HepG2 (cell line): Measurements from ENCODE around the gene EMC9. TPM values are rescaled to one million over a fixed set of nuclear protein-coding genes. Genes with fewer than 3 reads are reported as not detected.
A peak's percentile ranks its signal among the peaks of the same experiment; 100 is the strongest.

Experiments
- ELF3 ChIP-seq: IDR thresholded peaks from 2 replicates; pipeline ENCODE4 v1.6.1; 2016; ENCODE audit warnings: missing genetic modification reagents, missing compliant biosample characterization
- FOXA3 ChIP-seq: IDR thresholded peaks from 2 replicates; pipeline ENCODE4 v1.6.1; 2016; ENCODE audit warnings: missing genetic modification reagents, missing compliant biosample characterization
- HNF4A ChIP-seq: sonication (generic); formaldehyde crosslinking; IDR thresholded peaks from 2 replicates; pipeline ENCODE4 v1.4.0; 2020; ENCODE audit warnings: missing genetic modification reagents
- KAT8 ChIP-seq: IDR thresholded peaks from 2 replicates; pipeline ENCODE4 v1.6.1; 2016; ENCODE audit warnings: missing genetic modification reagents, missing compliant biosample characterization
- PPARG ChIP-seq: conservative IDR thresholded peaks from 2 replicates; pipeline ENCODE4 v1.6.1; 2016; ENCODE audit warnings: missing biosample characterization, missing genetic modification reagents
- ZKSCAN8 ChIP-seq: IDR thresholded peaks from 2 replicates; pipeline ENCODE4 v1.6.1; 2016; ENCODE audit warnings: borderline replicate concordance, missing genetic modification reagents, missing compliant biosample characterization
- ZMYM2 ChIP-seq: sonication (generic); formaldehyde crosslinking; IDR thresholded peaks from 2 replicates; pipeline ENCODE4 v1.8.0; 2022; ENCODE audit warnings: mild to moderate bottlenecking, missing genetic modification reagents
- ZNF101 ChIP-seq: sonication (generic); formaldehyde crosslinking; IDR thresholded peaks from 2 replicates; pipeline ENCODE4 v1.4.0; 2020; ENCODE audit warnings: mild to moderate bottlenecking, low read depth, missing genetic modification reagents, borderline replicate concordance
- ZNF138 ChIP-seq: sonication (generic); formaldehyde crosslinking; IDR thresholded peaks from 2 replicates; pipeline ENCODE4 v1.5.0; 2020; ENCODE audit warnings: mild to moderate bottlenecking, low read depth, missing genetic modification reagents
- ZNF333 ChIP-seq: sonication (generic); formaldehyde crosslinking; IDR thresholded peaks from 2 replicates; pipeline ENCODE4 v1.4.0; 2020; ENCODE audit warnings: mild to moderate bottlenecking, missing genetic modification reagents, borderline replicate concordance
- ZNF430 ChIP-seq: sonication (generic); formaldehyde crosslinking; IDR thresholded peaks from 2 replicates; pipeline ENCODE4 v1.9.0; 2021; ENCODE audit warnings: mild to moderate bottlenecking, missing genetic modification reagents
- polyA plus RNA-seq, 8 experiments: library from polyadenylated mRNA; depleted of rRNA in 3 of 8; stranded (reverse) in 7 of 8; unstranded in 1 of 8; fragments of >200 nt; fragmentation: Illumina TruSeq in 4 of 8; extraction: Trizol in 4 of 8; gene quantifications; 2 replicates each; pipeline versions ENCODE4 v1.2.1 to v1.2.3, GENCODE V29; 2011 to 2016; ENCODE audit warnings: low read depth in 4 of 8, missing spikeins in 1 of 8, mixed read lengths in 1 of 8; ENCODE audit not compliant: insufficient read depth in 1 of 8
- total RNA-seq, 5 experiments: library from RNA; depleted of rRNA; stranded (reverse); fragments of >200 nt; fragmentation: Illumina TruSeq; extraction: Trizol; gene quantifications; 2 replicates each; pipeline ENCODE4 v1.2.3, GENCODE V29; 2016; ENCODE audit warnings: low read depth in 1 of 5
- TF ChIP-seq, protein P1 (sequence below): sonication (generic); formaldehyde crosslinking; IDR thresholded peaks from 2 replicates; pipeline ENCODE4 v1.5.1; 2020; ENCODE audit warnings: missing genetic modification reagents, mild to moderate bottlenecking, borderline replicate concordance
- TF ChIP-seq, protein P2 (sequence below): sonication (generic); formaldehyde crosslinking; IDR thresholded peaks from 2 replicates; pipeline ENCODE4 v1.8.1; 2022; ENCODE audit warnings: low read depth, mild to moderate bottlenecking, missing genetic modification reagents
- TF ChIP-seq, protein P3 (sequence below): sonication (generic); formaldehyde crosslinking; IDR thresholded peaks from 2 replicates; pipeline ENCODE4 v1.4.0; 2020; ENCODE audit warnings: mild to moderate bottlenecking, missing genetic modification reagents
- TF ChIP-seq, protein P4 (sequence below): sonication (generic); formaldehyde crosslinking; IDR thresholded peaks from 2 replicates; pipeline ENCODE4 v1.5.1; 2020; ENCODE audit warnings: missing genetic modification reagents, mild to moderate bottlenecking, borderline replicate concordance
- TF ChIP-seq, protein P5 (sequence below): sonication (generic); formaldehyde crosslinking; IDR thresholded peaks from 2 replicates; pipeline ENCODE4 v1.5.1; 2020; ENCODE audit warnings: missing genetic modification reagents, mild to moderate bottlenecking, borderline replicate concordance

Gene EMC9
- total and polyA plus RNA-seq, 2 of the 13 experiments (the other 11 are each of a cell fraction or from before 2014, with no cell fraction given), result 60.5 to 78.7 TPM

DNA sequence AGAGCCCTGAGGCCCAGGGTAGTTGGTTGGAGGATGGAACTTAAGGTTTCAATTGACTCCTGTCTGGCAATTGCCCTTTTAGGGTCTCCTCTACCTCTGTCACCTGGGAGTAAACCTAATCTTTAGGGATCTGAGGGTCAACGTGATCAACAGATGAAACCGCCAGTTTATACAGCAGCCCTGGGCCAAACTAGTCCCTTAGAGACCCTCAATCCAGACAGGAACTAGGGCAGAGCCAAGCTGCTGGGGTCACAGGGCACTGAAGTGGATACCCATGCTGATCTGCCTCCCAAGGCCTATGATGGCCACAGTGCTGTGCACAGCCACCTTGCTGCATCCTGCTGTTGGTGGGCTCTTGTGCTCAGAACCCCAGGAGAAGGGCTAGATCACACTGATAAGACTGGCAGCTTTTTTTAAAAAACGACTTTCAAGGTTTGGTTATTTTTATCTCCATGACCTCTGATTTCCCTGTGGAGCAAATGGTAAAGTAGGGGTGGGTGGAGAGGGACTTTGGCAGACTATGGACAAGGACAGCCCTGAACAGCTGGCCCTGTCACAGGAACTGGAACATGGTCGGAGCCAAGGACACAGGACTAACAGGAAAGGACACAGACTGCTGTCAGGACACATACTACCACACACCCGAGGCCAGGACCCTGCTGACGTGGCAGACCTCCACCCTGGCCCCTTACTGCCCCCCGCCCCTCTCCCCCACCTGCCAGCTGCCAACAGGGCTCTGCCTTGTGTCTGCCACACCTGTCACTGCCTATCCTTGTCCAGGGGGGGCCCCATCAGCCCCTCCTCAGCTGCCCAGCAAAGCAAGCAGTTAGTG lies 10.5 kb downstream of the EMC9 start (continued):
- TF ChIP-seq, protein P1, sequence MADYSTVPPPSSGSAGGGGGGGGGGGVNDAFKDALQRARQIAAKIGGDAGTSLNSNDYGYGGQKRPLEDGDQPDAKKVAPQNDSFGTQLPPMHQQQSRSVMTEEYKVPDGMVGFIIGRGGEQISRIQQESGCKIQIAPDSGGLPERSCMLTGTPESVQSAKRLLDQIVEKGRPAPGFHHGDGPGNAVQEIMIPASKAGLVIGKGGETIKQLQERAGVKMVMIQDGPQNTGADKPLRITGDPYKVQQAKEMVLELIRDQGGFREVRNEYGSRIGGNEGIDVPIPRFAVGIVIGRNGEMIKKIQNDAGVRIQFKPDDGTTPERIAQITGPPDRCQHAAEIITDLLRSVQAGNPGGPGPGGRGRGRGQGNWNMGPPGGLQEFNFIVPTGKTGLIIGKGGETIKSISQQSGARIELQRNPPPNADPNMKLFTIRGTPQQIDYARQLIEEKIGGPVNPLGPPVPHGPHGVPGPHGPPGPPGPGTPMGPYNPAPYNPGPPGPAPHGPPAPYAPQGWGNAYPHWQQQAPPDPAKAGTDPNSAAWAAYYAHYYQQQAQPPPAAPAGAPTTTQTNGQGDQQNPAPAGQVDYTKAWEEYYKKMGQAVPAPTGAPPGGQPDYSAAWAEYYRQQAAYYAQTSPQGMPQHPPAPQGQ (CRISPR knock-in tag), result no peak
- TF ChIP-seq FOXA3 (CRISPR knock-in tag) (peak; percentile 54), ZNF101 (no peak), KAT8 (peak; percentile 79), ZNF430 (CRISPR knock-in tag) (peak; percentile 82), PPARG (CRISPR knock-in tag) (peak; percentile 62), ZMYM2 (CRISPR knock-in tag) (0 out of 2 replicates have a peak, but pooled peaks have one; percentile 31), ZKSCAN8 (CRISPR knock-in tag) (0 out of 2 replicates have a peak, but pooled peaks have one; percentile 23), ZNF138 (CRISPR knock-in tag) (peak; percentile 57; the same call in 1 of the 2 replicates), HNF4A (peak; percentile 82), ELF3 (CRISPR knock-in tag) (peak; percentile 71; the same call in 1 of the 2 replicates), ZNF333 (CRISPR knock-in tag) (0 out of 2 replicates have a peak, but pooled peaks have one; percentile 29)
- TF ChIP-seq, protein P2, sequence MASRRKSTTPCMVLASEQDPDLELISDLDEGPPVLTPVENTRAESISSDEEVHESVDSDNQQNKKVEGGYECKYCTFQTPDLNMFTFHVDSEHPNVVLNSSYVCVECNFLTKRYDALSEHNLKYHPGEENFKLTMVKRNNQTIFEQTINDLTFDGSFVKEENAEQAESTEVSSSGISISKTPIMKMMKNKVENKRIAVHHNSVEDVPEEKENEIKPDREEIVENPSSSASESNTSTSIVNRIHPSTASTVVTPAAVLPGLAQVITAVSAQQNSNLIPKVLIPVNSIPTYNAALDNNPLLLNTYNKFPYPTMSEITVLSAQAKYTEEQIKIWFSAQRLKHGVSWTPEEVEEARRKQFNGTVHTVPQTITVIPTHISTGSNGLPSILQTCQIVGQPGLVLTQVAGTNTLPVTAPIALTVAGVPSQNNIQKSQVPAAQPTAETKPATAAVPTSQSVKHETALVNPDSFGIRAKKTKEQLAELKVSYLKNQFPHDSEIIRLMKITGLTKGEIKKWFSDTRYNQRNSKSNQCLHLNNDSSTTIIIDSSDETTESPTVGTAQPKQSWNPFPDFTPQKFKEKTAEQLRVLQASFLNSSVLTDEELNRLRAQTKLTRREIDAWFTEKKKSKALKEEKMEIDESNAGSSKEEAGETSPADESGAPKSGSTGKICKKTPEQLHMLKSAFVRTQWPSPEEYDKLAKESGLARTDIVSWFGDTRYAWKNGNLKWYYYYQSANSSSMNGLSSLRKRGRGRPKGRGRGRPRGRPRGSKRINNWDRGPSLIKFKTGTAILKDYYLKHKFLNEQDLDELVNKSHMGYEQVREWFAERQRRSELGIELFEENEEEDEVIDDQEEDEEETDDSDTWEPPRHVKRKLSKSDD (CRISPR knock-in tag), result peak; percentile 64; the same call in 1 of the 2 replicates
- TF ChIP-seq, protein P3, sequence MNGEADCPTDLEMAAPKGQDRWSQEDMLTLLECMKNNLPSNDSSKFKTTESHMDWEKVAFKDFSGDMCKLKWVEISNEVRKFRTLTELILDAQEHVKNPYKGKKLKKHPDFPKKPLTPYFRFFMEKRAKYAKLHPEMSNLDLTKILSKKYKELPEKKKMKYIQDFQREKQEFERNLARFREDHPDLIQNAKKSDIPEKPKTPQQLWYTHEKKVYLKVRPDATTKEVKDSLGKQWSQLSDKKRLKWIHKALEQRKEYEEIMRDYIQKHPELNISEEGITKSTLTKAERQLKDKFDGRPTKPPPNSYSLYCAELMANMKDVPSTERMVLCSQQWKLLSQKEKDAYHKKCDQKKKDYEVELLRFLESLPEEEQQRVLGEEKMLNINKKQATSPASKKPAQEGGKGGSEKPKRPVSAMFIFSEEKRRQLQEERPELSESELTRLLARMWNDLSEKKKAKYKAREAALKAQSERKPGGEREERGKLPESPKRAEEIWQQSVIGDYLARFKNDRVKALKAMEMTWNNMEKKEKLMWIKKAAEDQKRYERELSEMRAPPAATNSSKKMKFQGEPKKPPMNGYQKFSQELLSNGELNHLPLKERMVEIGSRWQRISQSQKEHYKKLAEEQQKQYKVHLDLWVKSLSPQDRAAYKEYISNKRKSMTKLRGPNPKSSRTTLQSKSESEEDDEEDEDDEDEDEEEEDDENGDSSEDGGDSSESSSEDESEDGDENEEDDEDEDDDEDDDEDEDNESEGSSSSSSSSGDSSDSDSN (CRISPR knock-in tag), result peak; percentile 17; the same call in 1 of the 2 replicates
- TF ChIP-seq, protein P4, sequence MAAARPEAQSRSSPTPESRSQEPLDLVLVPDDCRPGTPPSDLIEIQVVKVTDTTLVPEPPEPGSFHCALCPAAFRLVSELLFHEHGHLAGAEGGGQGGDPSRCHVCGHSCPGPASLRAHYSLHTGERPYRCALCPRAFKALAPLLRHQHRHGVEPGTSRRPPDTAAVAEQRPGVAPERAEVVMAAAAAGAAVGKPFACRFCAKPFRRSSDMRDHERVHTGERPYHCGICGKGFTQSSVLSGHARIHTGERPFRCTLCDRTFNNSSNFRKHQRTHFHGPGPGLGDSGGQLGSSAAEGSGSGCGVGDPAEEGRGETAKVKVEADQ (CRISPR knock-in tag), result no peak
- TF ChIP-seq, protein P5, sequence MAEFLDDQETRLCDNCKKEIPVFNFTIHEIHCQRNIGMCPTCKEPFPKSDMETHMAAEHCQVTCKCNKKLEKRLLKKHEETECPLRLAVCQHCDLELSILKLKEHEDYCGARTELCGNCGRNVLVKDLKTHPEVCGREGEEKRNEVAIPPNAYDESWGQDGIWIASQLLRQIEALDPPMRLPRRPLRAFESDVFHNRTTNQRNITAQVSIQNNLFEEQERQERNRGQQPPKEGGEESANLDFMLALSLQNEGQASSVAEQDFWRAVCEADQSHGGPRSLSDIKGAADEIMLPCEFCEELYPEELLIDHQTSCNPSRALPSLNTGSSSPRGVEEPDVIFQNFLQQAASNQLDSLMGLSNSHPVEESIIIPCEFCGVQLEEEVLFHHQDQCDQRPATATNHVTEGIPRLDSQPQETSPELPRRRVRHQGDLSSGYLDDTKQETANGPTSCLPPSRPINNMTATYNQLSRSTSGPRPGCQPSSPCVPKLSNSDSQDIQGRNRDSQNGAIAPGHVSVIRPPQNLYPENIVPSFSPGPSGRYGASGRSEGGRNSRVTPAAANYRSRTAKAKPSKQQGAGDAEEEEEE (CRISPR knock-in tag), result peak; percentile 84; the same call in 1 of the 2 replicates
